ENCODE data around the gene SNTA1. TPM values are rescaled to one million over a fixed set of nuclear protein-coding genes. Genes with fewer than 3 reads are reported as not detected.

SNTA1 gene
- total and polyA plus RNA-seq, 2 of the 13 experiments (the other 11 are each of a cell fraction or from before 2014, with no cell fraction given), result 16.4 to 18.3 TPM

DNA sequence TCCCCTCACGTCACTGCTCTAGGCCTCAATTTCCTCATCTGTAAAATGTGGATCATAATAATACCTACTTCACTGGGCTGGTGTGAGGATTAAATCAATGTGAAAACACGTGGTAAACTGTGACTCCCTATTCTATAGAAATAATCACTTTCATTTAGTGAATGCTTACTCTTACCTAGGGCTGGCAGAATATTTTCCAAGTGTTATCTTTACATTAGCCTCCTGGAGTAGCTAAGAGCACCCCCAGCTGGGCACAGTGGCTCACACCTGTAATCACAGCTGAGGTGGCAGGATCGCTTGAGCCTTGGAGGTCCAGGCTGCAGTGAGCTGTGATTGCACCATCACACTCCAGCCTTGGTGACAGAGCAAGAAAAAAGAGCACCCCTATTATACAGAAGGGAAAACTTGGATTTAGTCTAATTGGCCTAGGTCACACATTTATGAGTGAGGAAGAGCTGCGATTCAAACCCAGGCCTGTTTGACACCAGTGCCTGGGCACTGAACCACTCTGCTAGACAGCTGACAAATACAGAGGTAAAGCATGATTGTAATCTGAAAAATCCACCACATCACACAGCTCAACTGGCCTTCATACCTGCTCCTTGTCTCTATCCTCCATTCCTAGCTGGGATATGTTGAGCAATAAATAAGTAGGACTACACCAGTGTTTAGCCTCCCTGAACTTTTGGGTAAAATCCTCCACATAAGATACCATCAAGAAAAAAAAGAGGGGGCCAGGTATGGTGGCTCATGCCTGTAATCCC lies 1.4 kb upstream of the SNTA1 start (continued):
- TF ChIP-seq, protein P1, sequence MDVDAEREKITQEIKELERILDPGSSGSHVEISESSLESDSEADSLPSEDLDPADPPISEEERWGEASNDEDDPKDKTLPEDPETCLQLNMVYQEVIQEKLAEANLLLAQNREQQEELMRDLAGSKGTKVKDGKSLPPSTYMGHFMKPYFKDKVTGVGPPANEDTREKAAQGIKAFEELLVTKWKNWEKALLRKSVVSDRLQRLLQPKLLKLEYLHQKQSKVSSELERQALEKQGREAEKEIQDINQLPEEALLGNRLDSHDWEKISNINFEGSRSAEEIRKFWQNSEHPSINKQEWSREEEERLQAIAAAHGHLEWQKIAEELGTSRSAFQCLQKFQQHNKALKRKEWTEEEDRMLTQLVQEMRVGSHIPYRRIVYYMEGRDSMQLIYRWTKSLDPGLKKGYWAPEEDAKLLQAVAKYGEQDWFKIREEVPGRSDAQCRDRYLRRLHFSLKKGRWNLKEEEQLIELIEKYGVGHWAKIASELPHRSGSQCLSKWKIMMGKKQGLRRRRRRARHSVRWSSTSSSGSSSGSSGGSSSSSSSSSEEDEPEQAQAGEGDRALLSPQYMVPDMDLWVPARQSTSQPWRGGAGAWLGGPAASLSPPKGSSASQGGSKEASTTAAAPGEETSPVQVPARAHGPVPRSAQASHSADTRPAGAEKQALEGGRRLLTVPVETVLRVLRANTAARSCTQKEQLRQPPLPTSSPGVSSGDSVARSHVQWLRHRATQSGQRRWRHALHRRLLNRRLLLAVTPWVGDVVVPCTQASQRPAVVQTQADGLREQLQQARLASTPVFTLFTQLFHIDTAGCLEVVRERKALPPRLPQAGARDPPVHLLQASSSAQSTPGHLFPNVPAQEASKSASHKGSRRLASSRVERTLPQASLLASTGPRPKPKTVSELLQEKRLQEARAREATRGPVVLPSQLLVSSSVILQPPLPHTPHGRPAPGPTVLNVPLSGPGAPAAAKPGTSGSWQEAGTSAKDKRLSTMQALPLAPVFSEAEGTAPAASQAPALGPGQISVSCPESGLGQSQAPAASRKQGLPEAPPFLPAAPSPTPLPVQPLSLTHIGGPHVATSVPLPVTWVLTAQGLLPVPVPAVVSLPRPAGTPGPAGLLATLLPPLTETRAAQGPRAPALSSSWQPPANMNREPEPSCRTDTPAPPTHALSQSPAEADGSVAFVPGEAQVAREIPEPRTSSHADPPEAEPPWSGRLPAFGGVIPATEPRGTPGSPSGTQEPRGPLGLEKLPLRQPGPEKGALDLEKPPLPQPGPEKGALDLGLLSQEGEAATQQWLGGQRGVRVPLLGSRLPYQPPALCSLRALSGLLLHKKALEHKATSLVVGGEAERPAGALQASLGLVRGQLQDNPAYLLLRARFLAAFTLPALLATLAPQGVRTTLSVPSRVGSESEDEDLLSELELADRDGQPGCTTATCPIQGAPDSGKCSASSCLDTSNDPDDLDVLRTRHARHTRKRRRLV (CRISPR knock-in tag; IDR thresholded peaks at IDR 0.05), result no peak
- TF ChIP-seq SOX13 (IDR thresholded peaks at IDR 0.05) (no peak), SOX13 (CRISPR knock-in tag; conservative IDR thresholded peaks at IDR 0.05 in 1 of 2, IDR thresholded peaks at IDR 0.05 in 1 of 2) (0 out of 4 replicates have a peak, but pooled peaks of 1 of the 2 experiments have one; percentile 8), RXRA (CRISPR knock-in tag; IDR thresholded peaks at IDR 0.05) (no peak), THAP11 (CRISPR knock-in tag; IDR thresholded peaks at IDR 0.05) (peak; percentile 16; the same call in 1 of the 2 replicates), ETV6 (CRISPR knock-in tag; conservative IDR thresholded peaks at IDR 0.05) (no peak), ZFP41 (CRISPR knock-in tag; IDR thresholded peaks at IDR 0.05; ENCODE audit: borderline replicate concordance) (no peak), ZNF256 (CRISPR knock-in tag; conservative IDR thresholded peaks at IDR 0.05) (0 out of 2 replicates have a peak, but pooled peaks have one; percentile 14)
- TF ChIP-seq, protein P2, sequence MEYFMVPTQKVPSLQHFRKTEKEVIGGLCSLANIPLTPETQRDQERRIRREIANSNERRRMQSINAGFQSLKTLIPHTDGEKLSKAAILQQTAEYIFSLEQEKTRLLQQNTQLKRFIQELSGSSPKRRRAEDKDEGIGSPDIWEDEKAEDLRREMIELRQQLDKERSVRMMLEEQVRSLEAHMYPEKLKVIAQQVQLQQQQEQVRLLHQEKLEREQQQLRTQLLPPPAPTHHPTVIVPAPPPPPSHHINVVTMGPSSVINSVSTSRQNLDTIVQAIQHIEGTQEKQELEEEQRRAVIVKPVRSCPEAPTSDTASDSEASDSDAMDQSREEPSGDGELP (IDR thresholded peaks at IDR 0.05; ENCODE audit: borderline replicate concordance, low read depth), result peak; percentile 82
- TF ChIP-seq, protein P3, sequence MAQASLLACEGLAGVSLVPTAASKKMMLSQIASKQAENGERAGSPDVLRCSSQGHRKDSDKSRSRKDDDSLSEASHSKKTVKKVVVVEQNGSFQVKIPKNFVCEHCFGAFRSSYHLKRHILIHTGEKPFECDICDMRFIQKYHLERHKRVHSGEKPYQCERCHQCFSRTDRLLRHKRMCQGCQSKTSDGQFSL (CRISPR knock-in tag; IDR thresholded peaks at IDR 0.05), result no peak
